22Rv1 (cell line): Measurements from ENCODE around the gene SHCBP1L.

Experiments used
- ZFX ChIP-seq: fragments of 450-650 bp; IDR thresholded peaks from 2 replicates; pipeline ENCODE4 v1.6.1; 2017; ENCODE audit warnings: antibody characterized with exemption, borderline replicate concordance
- TF ChIP-seq, protein P1 (sequence below): fragments of 450-650 bp; IDR thresholded peaks from 2 replicates; pipeline ENCODE4 v1.5.1; 2017; ENCODE audit warnings: mild to moderate bottlenecking

DNA sequence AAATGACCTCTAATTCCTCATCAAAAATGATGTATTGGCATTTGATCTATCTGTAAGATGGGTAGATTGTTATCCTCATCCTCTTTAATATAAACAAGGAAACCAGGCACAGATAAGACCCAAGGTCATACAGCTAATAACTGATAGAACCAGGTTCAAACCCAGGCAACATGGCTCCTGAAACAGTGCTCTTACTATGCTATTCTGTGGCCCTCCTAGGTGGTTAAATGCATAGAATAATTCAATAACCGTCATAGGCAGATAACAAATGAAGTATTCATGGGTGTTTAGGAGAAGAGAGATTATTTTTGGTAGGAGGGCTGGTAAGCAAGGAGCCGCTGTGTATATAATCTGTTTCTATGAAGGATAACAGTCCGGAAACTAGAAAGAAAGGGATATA lies 67.4 kb downstream of the SHCBP1L start:
- TF ChIP-seq, protein P1, sequence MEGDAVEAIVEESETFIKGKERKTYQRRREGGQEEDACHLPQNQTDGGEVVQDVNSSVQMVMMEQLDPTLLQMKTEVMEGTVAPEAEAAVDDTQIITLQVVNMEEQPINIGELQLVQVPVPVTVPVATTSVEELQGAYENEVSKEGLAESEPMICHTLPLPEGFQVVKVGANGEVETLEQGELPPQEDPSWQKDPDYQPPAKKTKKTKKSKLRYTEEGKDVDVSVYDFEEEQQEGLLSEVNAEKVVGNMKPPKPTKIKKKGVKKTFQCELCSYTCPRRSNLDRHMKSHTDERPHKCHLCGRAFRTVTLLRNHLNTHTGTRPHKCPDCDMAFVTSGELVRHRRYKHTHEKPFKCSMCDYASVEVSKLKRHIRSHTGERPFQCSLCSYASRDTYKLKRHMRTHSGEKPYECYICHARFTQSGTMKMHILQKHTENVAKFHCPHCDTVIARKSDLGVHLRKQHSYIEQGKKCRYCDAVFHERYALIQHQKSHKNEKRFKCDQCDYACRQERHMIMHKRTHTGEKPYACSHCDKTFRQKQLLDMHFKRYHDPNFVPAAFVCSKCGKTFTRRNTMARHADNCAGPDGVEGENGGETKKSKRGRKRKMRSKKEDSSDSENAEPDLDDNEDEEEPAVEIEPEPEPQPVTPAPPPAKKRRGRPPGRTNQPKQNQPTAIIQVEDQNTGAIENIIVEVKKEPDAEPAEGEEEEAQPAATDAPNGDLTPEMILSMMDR = no peak
- TF ChIP-seq ZFX = no peak
